ENCODE data around the gene NEFH.

The NEFH gene

GRCh38 chr22:29463629-29464028 is 16.4 kb upstream of the NEFH start:
- DNase-seq, result no peak

GRCh38 chr22:29464581-29464980 is 15.4 kb upstream of the NEFH start:
- DNase-seq, result no peak

GRCh38 chr22:29469755-29470154 is 10.3 kb upstream of the NEFH start:
- DNase-seq, result no peak

- DNase-seq, result peak; percentile 57 to 62
Measured at GRCh38 chr22:29470159-29470855, 9.7 kb upstream of the NEFH start.

- peak in 1 of 2 experiments; percentile 11 for DNase-seq
Measured at GRCh38 chr22:29473001-29473400, 7.0 kb upstream of the NEFH start.

- no peak for DNase-seq
Measured at GRCh38 chr22:29475550-29475949, 4.5 kb upstream of the NEFH start.

- DNase-seq, result no peak
Measured at GRCh38 chr22:29476116-29476515, 3.9 kb upstream of the NEFH start.

- DNase-seq, result no peak
Measured at GRCh38 chr22:29477723-29478318, 2.2 kb upstream of the NEFH start.

GRCh38 chr22:29478326-29479276 is 1.4 kb upstream of the NEFH start:
- peak; percentile 30 to 37 for DNase-seq

- no peak for DNase-seq
Measured at GRCh38 chr22:29480262-29480511, 169 bp downstream of the NEFH start.

- no peak for DNase-seq
Measured at GRCh38 chr22:29480512-29481264, 670 bp downstream of the NEFH start.

GRCh38 chr22:29481265-29482000 is 1.4 kb downstream of the NEFH start:
- no peak for DNase-seq

GRCh38 chr22:29482253-29482652 is 2.2 kb downstream of the NEFH start:
- DNase-seq, result no peak

- no peak for DNase-seq
Measured at GRCh38 chr22:29482726-29483125, 2.7 kb downstream of the NEFH start.

- no peak for DNase-seq
Measured at GRCh38 chr22:29483254-29483653, 3.2 kb downstream of the NEFH start.

GRCh38 chr22:29484642-29485041 is 4.6 kb downstream of the NEFH start:
- DNase-seq, result no peak

- no peak for DNase-seq
Measured at GRCh38 chr22:29485448-29485847, 5.4 kb downstream of the NEFH start.

- DNase-seq, result no peak
Measured at GRCh38 chr22:29487426-29487986, 7.5 kb downstream of the NEFH start.

GRCh38 chr22:29489127-29489780 is 9.2 kb downstream of the NEFH start:
- peak; percentile 16 to 28 for DNase-seq

- no peak for DNase-seq
Measured at GRCh38 chr22:29491012-29491411, 11.0 kb downstream of the NEFH start.

GRCh38 chr22:29493636-29494035 is 13.6 kb downstream of the NEFH start:
- no peak for DNase-seq

- DNase-seq, result no peak
Measured at GRCh38 chr22:29499852-29500251, 19.8 kb downstream of the NEFH start.
